ENCODE results near the gene LRRC4C. TPM values are rescaled to one million over a fixed set of nuclear protein-coding genes. Genes with fewer than 3 reads are reported as not detected.

The LRRC4C gene
- total RNA-seq, 1 donor from 2014 or later = not detected

GRCh38 chr11:41333357-41333756 is 126.1 kb downstream of the LRRC4C start:
- DNase-seq (ENCODE audit: low read depth) = no peak

- no peak for DNase-seq (ENCODE audit: low read depth)
Measured at GRCh38 chr11:41328324-41328723, 131.1 kb downstream of the LRRC4C start.

- DNase-seq (ENCODE audit: low read depth) = no peak
Measured at GRCh38 chr11:41323446-41323845, 136.0 kb downstream of the LRRC4C start.

GRCh38 chr11:41320653-41321052 is 138.8 kb downstream of the LRRC4C start:
- no peak for DNase-seq (ENCODE audit: low read depth)

DNA sequence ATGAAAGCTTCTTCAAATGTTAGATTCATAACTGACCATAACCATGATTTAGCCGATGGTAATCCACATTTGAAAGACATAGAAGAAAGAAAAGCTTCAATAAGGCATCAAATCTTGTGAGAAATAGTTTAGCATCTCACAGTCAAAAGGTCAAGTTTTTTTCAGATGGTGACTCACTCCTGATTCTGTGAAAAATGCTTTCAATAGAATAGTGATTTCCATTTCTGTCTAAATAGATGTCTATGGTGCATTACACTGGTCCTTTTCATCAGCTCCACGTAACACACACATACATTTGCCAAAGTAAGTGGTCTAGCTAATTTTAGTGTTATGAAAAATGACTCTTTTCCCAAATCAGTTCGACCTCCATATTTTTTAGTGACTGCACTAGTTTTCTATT is 139.2 kb downstream of the LRRC4C start:
- DNase-seq (ENCODE audit: low read depth) = no peak

- no peak for DNase-seq (ENCODE audit: low read depth)
Measured at GRCh38 chr11:41319434-41319833, 140.0 kb downstream of the LRRC4C start.

- no peak for DNase-seq (ENCODE audit: low read depth)
Measured at GRCh38 chr11:41316751-41317150, 142.7 kb downstream of the LRRC4C start.

DNA sequence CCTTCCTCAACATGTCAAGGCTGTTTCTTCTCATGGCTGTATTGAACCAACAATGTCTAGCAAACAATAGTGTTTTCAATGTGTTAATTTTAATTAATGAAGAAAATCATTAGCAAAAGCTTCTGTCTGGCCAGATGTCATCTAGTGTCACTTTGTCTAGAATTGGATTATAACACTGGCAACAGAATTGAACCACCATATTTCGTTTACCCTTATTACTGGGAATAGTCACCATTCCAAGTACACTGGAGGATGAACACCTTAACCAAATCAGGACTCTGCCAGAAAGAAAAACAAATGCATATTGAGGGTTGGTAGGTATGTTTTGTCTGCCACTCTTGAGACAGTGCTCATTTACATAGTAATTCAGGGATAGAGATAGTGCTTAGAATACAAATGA is 146.2 kb downstream of the LRRC4C start:
- no peak for DNase-seq (ENCODE audit: low read depth)

DNA sequence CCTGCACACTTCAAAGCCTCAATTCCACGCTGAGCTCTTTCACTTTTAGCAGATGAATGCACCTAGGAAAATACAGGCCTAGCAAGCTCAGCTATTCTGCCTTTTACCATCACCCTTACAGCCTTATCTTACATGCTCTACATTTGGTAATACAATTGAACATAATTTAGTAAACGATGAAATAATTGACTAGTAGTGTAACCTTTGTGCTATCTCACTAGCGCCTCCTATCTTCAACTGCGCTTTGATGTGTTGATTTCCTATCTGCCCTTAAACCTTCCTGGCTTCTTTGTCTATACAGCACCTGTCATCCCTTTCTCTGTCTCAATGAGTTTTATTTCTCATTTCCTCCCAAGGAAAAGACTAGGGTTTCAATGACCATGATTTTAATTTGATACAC is 149.7 kb downstream of the LRRC4C start:
- DNase-seq (ENCODE audit: low read depth) = no peak

DNA sequence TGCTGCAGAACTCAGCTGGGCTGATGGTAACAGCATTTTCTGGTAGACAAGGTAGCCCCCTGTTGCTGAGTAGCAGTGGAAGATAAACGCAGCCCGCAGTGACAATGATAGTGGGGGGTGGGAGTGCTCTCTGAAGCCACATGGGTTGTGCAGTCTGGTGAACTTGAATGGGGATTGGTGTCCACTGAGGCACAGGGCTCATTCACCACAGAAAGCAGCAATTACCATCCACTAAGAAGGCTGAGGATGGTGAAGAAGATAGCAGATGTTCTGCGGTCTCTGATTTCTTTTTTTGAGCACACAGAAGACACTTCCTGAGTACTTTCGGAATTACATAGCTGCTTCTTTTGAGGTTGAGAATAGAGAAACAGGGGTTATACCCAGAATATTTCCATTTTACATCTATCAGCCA is 150.3 kb downstream of the LRRC4C start:
- no peak for DNase-seq (ENCODE audit: low read depth)

DNA sequence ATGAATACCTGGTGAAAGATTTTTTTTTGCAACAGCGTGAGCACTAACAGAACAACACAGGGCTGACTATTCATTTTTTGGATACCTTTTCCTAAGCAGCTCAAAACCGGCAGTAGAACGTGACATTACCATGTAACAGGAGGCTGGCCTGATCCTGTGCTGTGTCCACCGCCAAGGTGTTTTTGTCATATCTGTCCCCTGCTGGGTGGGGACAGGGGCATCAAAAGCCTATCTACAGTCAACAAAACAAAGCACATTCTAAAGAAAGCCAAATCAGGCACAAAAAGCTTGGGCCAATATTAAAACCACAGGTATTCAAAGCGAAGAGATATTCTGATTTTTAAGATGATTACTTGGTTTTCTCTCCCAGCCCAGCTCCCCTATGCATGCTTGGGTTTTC is 151.2 kb downstream of the LRRC4C start:
- DNase-seq (ENCODE audit: low read depth) = no peak

DNA sequence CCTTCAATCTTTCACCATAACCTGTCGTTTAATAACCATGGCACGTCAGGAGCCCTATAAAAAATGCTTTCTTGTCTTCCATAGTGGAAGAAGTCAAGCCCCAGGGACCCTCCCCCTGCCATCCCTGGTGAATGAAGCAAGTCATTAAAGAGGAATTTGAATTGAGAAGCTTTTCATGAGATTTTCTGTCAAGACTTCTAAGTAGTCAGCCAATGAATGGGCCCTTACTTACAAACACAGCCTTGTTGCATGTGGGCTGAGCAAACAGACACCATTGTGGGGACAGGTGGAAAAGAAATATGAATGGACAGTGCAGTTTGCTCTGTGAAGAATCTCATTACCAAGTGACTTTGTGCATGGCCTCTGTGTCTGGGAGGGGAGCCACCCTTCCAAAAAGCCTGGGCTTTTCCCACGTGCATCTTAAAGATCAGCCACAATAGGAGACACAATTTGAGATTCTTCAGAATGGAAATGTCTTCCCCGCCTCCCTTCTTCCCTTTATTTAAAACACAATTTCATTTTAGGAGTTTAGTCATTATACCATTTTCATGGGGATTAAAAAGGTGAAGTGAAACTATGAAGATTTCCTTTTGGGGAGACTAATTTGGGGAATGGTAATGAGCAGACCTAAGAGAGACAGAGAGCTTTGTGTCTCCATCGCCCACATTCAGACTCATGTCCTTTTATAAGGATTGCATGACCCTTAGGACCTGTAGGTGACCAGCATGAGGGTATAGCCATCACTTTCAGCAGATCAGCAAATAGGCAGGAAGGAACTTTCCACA is 152.0 kb downstream of the LRRC4C start:
- no peak for DNase-seq (ENCODE audit: low read depth)

- DNase-seq (ENCODE audit: low read depth) = no peak
Measured at GRCh38 chr11:41306431-41306830, 153.0 kb downstream of the LRRC4C start.

GRCh38 chr11:41301023-41301422 is 158.4 kb downstream of the LRRC4C start:
- DNase-seq (ENCODE audit: low read depth) = no peak

DNA sequence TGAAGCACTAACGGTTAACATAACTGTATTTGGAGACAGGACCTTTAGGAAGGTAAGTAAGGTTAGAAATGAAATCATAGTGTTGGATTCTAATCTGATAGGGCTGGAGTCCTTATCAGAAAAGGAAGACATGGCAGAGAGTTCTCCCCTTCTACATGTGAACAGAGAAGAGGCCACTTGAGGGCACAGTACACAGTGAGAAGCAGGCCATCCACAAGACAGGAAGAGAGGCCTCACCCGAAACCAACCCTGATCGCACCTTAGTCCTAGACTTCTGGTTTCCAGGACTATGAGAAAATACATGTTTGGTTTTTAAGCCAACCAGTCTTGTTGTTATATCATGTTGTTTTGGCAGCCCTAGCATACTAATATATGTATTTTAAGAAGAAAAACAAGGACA is 170.0 kb downstream of the LRRC4C start:
- DNase-seq (ENCODE audit: low read depth) = no peak

- DNase-seq (ENCODE audit: low read depth) = no peak
Measured at GRCh38 chr11:41286751-41287150, 172.7 kb downstream of the LRRC4C start.

DNA sequence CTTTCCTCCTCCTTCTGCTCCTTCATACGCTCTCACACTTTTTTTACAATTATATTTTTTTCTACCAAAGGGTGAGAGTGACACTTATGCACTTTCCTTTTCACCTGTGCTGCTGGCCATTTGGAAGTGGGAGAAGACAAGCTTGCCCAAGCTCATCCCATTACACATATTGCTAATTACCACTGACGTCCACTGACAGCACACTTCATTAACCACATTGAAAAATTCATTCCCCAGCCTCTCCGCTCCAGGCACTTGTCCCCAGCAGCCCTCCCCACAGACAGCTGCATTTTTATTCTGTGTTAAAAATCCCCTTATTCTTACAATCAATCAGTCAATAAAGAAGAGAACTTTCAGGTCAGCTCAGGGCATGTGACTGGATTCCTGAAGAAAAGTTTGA is 175.1 kb downstream of the LRRC4C start:
- no peak for DNase-seq (ENCODE audit: low read depth)

- DNase-seq (ENCODE audit: low read depth) = no peak
Measured at GRCh38 chr11:41283191-41283930, 176.1 kb downstream of the LRRC4C start.

GRCh38 chr11:41282395-41282794 is 177.1 kb downstream of the LRRC4C start:
- DNase-seq (ENCODE audit: low read depth) = no peak

- no peak for DNase-seq (ENCODE audit: low read depth)
Measured at GRCh38 chr11:41281131-41281742, 178.2 kb downstream of the LRRC4C start.

DNA sequence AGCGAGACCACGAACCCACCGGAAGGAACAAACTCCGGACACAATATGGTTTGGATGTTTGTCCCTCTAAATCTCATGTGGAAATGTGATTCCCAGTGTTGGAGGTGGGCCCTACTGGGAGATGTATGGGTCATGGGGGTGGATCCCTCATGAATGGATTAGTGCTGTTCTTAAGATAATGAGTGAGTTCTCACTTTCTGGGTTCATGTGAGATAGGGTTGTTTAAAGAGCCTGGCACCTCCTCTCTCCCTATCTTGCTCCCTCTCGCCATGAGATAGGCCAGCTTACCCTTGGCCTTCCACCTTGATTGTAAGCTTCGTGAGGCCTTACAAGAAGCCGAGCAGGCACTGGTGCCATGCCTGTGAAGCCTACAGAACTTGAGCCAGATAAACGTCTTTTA is 184.6 kb downstream of the LRRC4C start:
- no peak for DNase-seq (ENCODE audit: low read depth)

DNA sequence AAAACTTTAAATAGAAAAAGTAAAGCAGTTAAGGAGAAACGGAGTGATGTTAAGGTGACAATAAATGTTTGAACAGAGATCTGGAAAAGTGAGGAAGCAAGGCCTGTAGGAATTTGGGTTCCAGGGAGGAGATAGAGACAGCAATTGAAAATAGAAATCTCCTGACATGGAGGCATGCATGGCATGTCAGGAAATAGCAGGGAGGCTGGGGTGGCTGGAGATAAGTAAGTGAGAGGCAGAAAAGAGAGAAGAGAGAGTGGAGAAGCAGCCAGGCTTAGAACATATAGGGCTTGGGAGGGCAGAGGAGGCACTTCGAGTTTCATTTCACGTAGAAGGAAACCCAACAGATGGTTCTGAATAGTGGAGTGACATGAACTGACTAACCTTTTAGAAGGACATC is 185.5 kb downstream of the LRRC4C start:
- no peak for DNase-seq (ENCODE audit: low read depth)

All from myocyte (in vitro differentiated cells).